ENCODE measurements around the gene TFEC.

Gene TFEC

GRCh38 chr7:115973406-115973805 lies 57.2 kb downstream of the TFEC start:
- POLR2A ChIA-PET (ENCODE audit: low non-redundant PET): no interaction called here
- no peak for TF ChIP-seq CTCF (conservative IDR thresholded peaks at IDR 0.05; ENCODE audit: low read depth)
- H3K27ac ChIP-seq: no peak overlapping the region
- CTCF ChIA-PET: no interaction called here
- DNase-seq (ENCODE audit: low spot score): peak; percentile 6

DNA sequence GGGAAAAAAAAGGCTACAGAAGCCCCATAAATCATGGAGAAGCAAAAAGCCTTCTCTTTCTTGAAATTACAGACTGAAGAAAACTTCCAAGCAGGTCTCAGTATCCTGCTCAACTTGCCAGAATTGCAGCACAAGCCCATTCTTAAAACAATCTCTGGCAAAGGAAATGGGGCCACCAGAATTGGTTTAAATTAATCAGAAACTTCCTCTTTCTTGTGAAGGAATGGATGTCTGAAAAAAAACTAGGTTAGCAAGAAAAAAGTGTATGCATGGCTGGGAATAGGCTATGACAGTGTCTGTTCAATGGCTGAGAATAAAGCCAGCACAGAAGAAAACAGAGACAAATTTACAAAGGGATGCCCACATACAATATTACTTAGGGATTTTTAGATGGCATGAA lies 59.1 kb downstream of the TFEC start:
- no peak overlapping the region for H3K27ac ChIP-seq
- CTCF ChIA-PET: no interaction called here
- POLR2A ChIA-PET (ENCODE audit: low non-redundant PET): no interaction called here

DNA sequence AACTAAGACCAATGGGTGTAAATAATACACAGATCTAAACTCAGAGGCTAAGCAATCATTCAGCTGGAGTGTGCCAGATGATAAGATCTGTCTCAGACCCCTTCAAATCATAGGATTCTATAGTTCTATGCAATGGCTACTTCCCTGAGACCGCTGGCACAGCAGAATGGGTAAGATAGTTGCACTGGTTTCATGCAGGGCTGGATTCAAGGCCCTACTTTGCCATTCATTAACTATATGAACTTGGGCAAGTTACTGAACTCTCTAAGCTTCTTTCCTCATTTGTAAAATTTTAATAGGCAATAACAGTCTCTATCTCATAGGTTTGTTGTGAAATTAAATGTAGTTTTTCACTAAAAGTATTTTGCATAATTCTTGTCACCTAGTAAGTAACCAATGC lies 62.0 kb downstream of the TFEC start:
- no peak for DNase-seq (ENCODE audit: low spot score)
- no peak overlapping the region for H3K27ac ChIP-seq
- TF ChIP-seq CTCF (conservative IDR thresholded peaks at IDR 0.05; ENCODE audit: low read depth): no peak
- POLR2A ChIA-PET (ENCODE audit: low non-redundant PET): no interaction called here
- CTCF ChIA-PET: no interaction called here

More for the DNA sequence above, 59.1 kb downstream of the TFEC start:
- TF ChIP-seq CTCF (conservative IDR thresholded peaks at IDR 0.05; ENCODE audit: low read depth): no peak
- no peak for DNase-seq (ENCODE audit: low spot score)

DNA sequence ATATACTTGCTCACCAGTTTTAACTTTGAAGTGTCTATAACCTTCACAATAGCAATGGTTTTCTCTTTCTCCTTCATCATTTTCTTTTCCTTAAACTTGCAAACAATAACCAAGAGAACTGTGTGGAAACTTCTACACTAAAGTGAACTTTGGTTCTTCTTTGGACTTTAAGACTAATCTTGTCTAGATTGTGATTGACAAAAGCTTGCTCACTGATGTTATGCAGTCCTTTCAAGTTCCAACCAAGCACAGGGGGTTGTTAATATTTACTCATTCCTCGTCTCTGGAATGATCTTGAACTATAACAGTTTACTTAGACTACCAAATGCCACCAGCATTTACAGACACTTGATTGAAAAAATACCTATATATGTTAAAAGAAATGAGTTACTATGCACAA lies 62.4 kb downstream of the TFEC start:
- ChIA-PET CTCF (no interaction called here), POLR2A (ENCODE audit: low non-redundant PET) (no interaction called here)
- no peak for DNase-seq (ENCODE audit: low spot score)
- no peak overlapping the region for H3K27ac ChIP-seq
- no peak for TF ChIP-seq CTCF (conservative IDR thresholded peaks at IDR 0.05; ENCODE audit: low read depth)

DNA sequence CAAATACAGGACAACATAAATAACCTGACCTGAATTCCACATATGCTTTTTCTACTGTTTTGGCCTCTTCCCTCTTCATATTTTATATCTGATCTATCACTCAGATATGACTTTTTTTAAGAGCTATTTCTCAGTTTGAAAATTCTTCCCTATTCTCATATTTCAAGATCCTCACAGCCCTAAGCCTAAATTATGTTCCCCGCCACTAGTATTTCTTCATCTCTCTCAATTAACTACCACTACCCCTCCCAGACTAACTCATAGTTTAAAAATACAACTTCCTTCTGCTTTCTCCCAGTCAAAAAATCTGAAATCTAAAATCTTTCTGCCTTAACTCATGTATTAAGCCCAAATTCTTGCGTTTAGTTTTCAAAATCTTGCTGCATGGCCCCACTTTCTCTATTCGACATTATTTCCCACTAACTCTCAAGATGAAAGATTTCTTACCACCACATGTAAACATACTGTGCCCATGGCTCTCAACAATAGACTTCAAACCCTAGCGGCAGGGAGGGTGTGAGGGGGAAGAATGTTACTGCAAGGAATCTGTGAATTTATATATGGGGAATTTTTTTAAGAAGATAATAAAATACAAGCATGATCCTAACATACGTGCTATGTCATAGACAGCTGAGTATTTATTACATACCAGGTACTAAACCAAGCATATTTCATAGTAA lies 64.6 kb downstream of the TFEC start:
- POLR2A ChIA-PET (ENCODE audit: low non-redundant PET): no interaction called here
- CTCF ChIA-PET: no interaction called here
- no peak overlapping the region for H3K27ac ChIP-seq
- TF ChIP-seq CTCF (conservative IDR thresholded peaks at IDR 0.05; ENCODE audit: low read depth): no peak
- no peak for DNase-seq (ENCODE audit: low spot score)

- CTCF ChIA-PET: no interaction called here
- H3K27ac ChIP-seq: no peak overlapping the region
- TF ChIP-seq CTCF (conservative IDR thresholded peaks at IDR 0.05; ENCODE audit: low read depth): no peak
- DNase-seq (ENCODE audit: low spot score): no peak
- POLR2A ChIA-PET (ENCODE audit: low non-redundant PET): no interaction called here
Observed at GRCh38 chr7:115965236-115965635, 65.3 kb downstream of the TFEC start.

GRCh38 chr7:115964799-115965198 lies 65.8 kb downstream of the TFEC start:
- no peak for TF ChIP-seq CTCF (conservative IDR thresholded peaks at IDR 0.05; ENCODE audit: low read depth)
- ChIA-PET CTCF (no interaction called here), POLR2A (ENCODE audit: low non-redundant PET) (no interaction called here)
- DNase-seq (ENCODE audit: low spot score): no peak
- no peak overlapping the region for H3K27ac ChIP-seq

Data from RWPE1 (cell line).